HG02943 (cell line): ENCODE data around the gene ATP10B.
"Not testable (repeated sequence)": the region's sequence is repeated elsewhere in the genome, so short reads cannot be mapped to it uniquely, and the experiment has no call there.

Experiments
- ATAC-seq: cut with Tn5 transposase; IDR thresholded peaks from one replicate; pipeline ENCODE4 v1.9.1; 2021; ENCODE audit warnings: mild to moderate bottlenecking, low read depth, moderate library complexity; ENCODE audit not compliant: unreplicated experiment

Gene ATP10B

GRCh38 chr5:160824301-160825001 is 27.6 kb downstream of the ATP10B start:
- ATAC-seq: no peak

- not testable (repeated sequence) for ATAC-seq
Measured at GRCh38 chr5:160812996-160813395, 39.0 kb downstream of the ATP10B start.

- no peak for ATAC-seq
Measured at GRCh38 chr5:160805376-160805775, 46.6 kb downstream of the ATP10B start.

GRCh38 chr5:160802592-160802991 is 49.4 kb downstream of the ATP10B start:
- no peak for ATAC-seq

GRCh38 chr5:160800375-160801275 is 51.4 kb downstream of the ATP10B start:
- no peak for ATAC-seq

GRCh38 chr5:160799184-160799583 is 52.8 kb downstream of the ATP10B start:
- no peak for ATAC-seq

- ATAC-seq: no peak
Measured at GRCh38 chr5:160797020-160797419, 55.0 kb downstream of the ATP10B start.

GRCh38 chr5:160793530-160793899 is 58.5 kb downstream of the ATP10B start:
- no peak for ATAC-seq

GRCh38 chr5:160792732-160793529 is 59.1 kb downstream of the ATP10B start:
- ATAC-seq: no peak

- no peak for ATAC-seq
Measured at GRCh38 chr5:160792281-160792680, 59.7 kb downstream of the ATP10B start.

GRCh38 chr5:160789219-160789859 is 62.7 kb downstream of the ATP10B start:
- no peak for ATAC-seq

- no peak for ATAC-seq
Measured at GRCh38 chr5:160788102-160788660, 63.8 kb downstream of the ATP10B start.

- ATAC-seq: no peak
Measured at GRCh38 chr5:160787240-160787639, 64.8 kb downstream of the ATP10B start.

- no peak for ATAC-seq
Measured at GRCh38 chr5:160774666-160775315, 77.2 kb downstream of the ATP10B start.

- ATAC-seq: no peak
Measured at GRCh38 chr5:160773646-160774410, 78.2 kb downstream of the ATP10B start.

- ATAC-seq: no peak
Measured at GRCh38 chr5:160772854-160773253, 79.2 kb downstream of the ATP10B start.

GRCh38 chr5:160770718-160771117 is 81.3 kb downstream of the ATP10B start:
- ATAC-seq: no peak

- ATAC-seq: no peak
Measured at GRCh38 chr5:160769301-160769700, 82.7 kb downstream of the ATP10B start.

GRCh38 chr5:160767062-160767461 is 84.9 kb downstream of the ATP10B start:
- ATAC-seq: no peak
